ENCODE measurements around the gene PLBD2.
A peak's percentile ranks its signal among the peaks of the same experiment; 100 is the strongest.

PLBD2 gene

GRCh38 chr12:113364698-113365097 is 6.3 kb downstream of the PLBD2 start:
- FAIRE-seq (no peak), DNase-seq (ENCODE audit: insufficient read length, low spot score) (no peak)
- TF ChIP-seq, protein P1, sequence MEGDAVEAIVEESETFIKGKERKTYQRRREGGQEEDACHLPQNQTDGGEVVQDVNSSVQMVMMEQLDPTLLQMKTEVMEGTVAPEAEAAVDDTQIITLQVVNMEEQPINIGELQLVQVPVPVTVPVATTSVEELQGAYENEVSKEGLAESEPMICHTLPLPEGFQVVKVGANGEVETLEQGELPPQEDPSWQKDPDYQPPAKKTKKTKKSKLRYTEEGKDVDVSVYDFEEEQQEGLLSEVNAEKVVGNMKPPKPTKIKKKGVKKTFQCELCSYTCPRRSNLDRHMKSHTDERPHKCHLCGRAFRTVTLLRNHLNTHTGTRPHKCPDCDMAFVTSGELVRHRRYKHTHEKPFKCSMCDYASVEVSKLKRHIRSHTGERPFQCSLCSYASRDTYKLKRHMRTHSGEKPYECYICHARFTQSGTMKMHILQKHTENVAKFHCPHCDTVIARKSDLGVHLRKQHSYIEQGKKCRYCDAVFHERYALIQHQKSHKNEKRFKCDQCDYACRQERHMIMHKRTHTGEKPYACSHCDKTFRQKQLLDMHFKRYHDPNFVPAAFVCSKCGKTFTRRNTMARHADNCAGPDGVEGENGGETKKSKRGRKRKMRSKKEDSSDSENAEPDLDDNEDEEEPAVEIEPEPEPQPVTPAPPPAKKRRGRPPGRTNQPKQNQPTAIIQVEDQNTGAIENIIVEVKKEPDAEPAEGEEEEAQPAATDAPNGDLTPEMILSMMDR (IDR thresholded peaks at IDR 0.05; ENCODE audit: insufficient read depth, missing control alignments), result no peak

GRCh38 chr12:113365639-113366395 is 7.4 kb downstream of the PLBD2 start:
- DNase-seq (ENCODE audit: insufficient read length, low spot score) (no peak), FAIRE-seq (no peak)
- TF ChIP-seq, protein P1 (IDR thresholded peaks at IDR 0.05; ENCODE audit: insufficient read depth, missing control alignments), result no peak

GRCh38 chr12:113366827-113367226 is 8.4 kb downstream of the PLBD2 start:
- FAIRE-seq (no peak), DNase-seq (ENCODE audit: insufficient read length, low spot score) (no peak)
- TF ChIP-seq, protein P1 (IDR thresholded peaks at IDR 0.05; ENCODE audit: insufficient read depth, missing control alignments), result no peak

DNA sequence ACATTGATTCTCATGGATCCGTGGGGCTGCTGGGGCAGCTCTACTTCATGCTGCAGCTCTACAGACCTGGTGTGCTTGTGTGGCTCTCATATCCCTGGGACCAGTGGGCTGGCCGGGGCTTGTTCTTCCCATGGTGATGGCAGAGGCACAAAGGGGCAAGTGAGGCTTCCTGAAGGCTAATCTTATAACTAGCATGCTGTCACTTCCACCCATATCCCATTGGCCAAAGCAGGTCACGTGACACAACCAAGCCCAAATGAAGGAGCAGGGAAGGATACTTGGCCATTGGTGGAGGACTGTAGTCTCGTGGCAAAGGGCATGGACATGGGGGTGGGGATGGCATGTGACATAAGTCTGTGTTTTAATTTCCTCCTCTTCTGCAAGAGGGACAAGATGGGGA is 9.9 kb downstream of the PLBD2 start:
- TF ChIP-seq, protein P1 (IDR thresholded peaks at IDR 0.05; ENCODE audit: insufficient read depth, missing control alignments), result no peak
- FAIRE-seq, result no peak
- DNase-seq (ENCODE audit: insufficient read length, low spot score), result no peak

DNA sequence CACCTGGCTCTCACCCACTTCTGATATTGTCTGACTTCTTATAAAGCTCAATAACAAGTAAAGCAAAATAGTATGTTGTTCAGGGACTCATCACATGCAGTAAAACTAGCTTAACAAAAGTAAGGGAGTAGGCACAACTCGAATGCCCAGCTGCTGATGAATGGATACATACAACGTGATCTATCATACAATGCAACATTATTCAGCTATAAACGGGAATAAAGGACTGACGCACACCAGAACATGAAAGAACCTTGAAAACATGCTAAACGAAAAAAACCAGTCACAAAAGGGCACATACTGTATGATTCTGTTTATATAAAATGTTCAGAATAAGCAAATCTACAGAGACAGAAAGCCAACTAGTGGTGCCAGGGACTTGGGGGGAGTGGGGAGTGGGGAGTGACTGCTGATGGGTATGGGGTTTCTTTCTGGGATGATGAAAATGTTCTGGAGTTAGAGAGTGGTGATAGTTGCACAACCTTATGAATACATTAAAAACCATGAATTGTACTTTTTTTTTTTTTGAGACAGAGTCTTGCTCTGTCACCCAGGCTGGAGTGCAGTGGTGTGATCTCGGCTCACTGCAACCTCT is 11.1 kb downstream of the PLBD2 start:
- DNase-seq (ENCODE audit: insufficient read length, low spot score) (peak; percentile 10), FAIRE-seq (no peak)
- TF ChIP-seq, protein P1 (IDR thresholded peaks at IDR 0.05; ENCODE audit: insufficient read depth, missing control alignments), result no peak

DNA sequence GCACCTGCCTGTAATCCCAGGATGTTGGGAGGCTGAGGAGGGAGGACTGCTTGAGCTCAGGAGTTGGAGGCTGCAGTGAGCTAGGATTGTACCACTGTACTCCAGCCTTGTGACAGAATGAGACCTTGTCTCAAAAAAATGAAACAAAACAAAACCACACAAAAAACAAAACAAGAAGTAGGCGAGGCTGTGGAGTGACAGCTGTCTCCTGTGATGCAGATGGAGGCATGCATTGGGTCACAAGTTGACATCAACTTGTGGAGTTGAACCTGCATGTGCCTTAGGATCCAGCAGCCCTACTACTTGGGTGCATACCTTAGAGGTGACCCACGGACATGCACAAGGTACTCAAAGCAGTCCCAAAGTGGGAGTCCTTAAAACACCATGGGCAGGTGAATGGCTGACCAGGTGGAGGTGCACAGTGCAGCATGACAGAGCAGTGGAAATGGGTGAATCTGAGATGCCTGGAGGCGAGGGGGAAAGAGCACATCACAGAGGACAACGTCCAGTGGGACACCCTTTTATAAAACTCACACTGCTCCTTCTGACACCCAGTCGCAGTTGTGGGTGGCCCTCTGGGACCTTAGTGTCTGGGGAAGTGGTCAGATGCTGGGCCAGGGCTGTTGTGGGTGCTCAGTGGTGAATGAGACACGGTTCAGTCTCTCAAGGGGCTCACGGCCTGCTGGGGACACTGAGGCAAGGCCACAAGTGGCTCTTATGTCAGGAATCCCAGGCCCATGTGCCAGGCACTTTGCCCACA is 12.7 kb downstream of the PLBD2 start:
- DNase-seq (ENCODE audit: insufficient read length, low spot score) (no peak), FAIRE-seq (no peak)
- TF ChIP-seq, protein P1 (IDR thresholded peaks at IDR 0.05; ENCODE audit: insufficient read depth, missing control alignments), result no peak
